ENCODE measurements around the gene SLC2A8.

Gene SLC2A8

DNA sequence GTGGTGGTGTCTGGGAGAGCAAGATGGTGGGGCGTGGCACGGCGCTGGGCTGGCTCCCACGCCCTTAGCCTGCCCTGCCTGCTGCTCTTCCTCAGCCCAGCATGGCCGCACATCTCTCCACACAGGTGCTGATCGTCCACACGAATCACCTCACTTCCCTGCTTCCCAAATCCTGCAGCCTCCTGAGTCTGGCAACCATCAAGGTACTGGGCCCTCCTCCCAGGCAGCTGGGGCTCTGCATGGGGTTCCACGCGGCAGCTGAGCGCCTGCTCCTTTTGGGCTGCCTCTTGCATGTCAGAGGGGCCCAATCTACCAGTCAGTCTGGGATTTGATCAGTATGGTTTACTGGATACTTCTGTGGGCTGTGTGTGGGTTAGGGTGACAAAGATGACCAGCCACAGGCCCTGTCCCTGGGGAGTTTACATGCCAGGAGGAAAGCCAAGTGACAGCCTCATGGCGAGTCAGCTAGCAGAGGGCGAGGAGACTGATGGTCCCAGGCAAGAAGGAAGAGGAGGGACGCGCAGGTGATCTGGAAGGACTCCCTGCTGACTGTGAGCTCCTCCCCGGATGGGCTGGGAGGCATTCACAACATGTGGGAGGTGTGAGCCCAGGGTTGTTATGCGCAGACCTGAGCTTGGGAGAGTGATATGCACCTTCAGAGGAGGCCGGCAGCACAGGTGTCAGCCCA, 60.4 kb downstream of the SLC2A8 start:
- FAIRE-seq: no peak
- DNase-seq (ENCODE audit: low spot score): no peak

All from urothelium cell line (cell line).